Pancreas (tissue), 10 donors: ENCODE results near the gene SEMA3D. TPM values are rescaled to one million over a fixed set of nuclear protein-coding genes. Genes with fewer than 3 reads are reported as not detected.

Experiments used
- ATAC-seq, 4 donors: fragments of 200-7000 bp; cut with Tn5 transposase; one replicate each; pipeline versions ENCODE4 v1.8.0 to v1.9.1; 2020; ENCODE audit warnings: mild to moderate bottlenecking in 4 of 4, moderate library complexity in 4 of 4
- DNase-seq, 6 donors: peaks; one replicate each; pipeline ENCODE4 v3.0.0-alpha.2; 2020
- FAIRE-seq: peaks from 2 replicates; lab custom pipeline; 2012; peaks lifted over from hg19 to GRCh38; lab: Jason Lieb, UNC
- H3K27ac ChIP-seq, 4 donors: fragments of 200-600 bp; sonication (generic); 1 replicate in 3 of 4; 2 replicates in 1 of 4; pipeline versions ENCODE4 v1.5.0 to v1.8.0; 2020
- H3K27me3 ChIP-seq, 4 donors: fragments of 200-600 bp; one replicate each; pipeline ENCODE4 v1.8.0; 2021
- H3K36me3 ChIP-seq, 3 donors: fragments of 200-600 bp; sonication (generic) in 1 of 3; one replicate each; pipeline versions ENCODE4 v1.5.0 to v1.8.0; 2020 to 2021
- H3K4me1 ChIP-seq, 3 donors: fragments of 200-600 bp; one replicate each; pipeline ENCODE4 v1.8.0; 2021
- H3K4me3 ChIP-seq, 4 donors: fragments of 200-600 bp; sonication (generic) in 2 of 4; one replicate each; pipeline versions ENCODE4 v1.5.0 to v1.8.0; 2020 to 2021
- H3K9me3 ChIP-seq, 4 donors: fragments of 200-600 bp; one replicate each; pipeline ENCODE4 v1.8.0; 2021
- CTCF ChIP-seq, 4 donors: fragments of 200-600 bp; sonication (generic) in 3 of 4; IDR thresholded peaks; one replicate each; pipeline versions ENCODE4 v1.5.0 to v1.8.0; 2021; ENCODE audit warnings: antibody characterized with exemption in 4 of 4
- WGBS, 2 donors: extraction: QIAGEN DNeasy Blood & Tissue Kit; methylation state at CpG; one replicate each; pipeline ENCODE4 v1.1.7; 2013; 5-methylcytosine and 5-hydroxymethylcytosine counted together
- intact Hi-C, 3 donors: fragments of 100-400 bp; cut with DNase I; formaldehyde crosslinking; loops; one replicate each; pipeline versions ENCODE4 v1.11.1 to v1.14.2; 2022
- polyA plus RNA-seq, 2 donors: library from polyadenylated mRNA; stranded (reverse); fragments of 200-250 nt; gene quantifications; one replicate each; pipeline ENCODE4 v1.2.3, GENCODE V29; 2013
- total RNA-seq, 6 donors: library from RNA; stranded (reverse); fragmentation: NEBNext Ultra II Directional in 4 of 6; extraction: Animal tissue kit (Norgen Biotek cat#: 25700) in 4 of 6; gene quantifications; one replicate each; pipeline versions ENCODE4 v1.2.1 to v1.2.4, GENCODE V29; 2021 to 2023
- donor health status: healthy with polysubstance abuse.
- donor health status: DM: no; HTN: no; CAD: no; lungs with moderate emphysema.
- donor health status: DM: no; HTN: no; CAD: no.
- donor health status: control.
- donor health status: control.
- donor health status: Bipolar disorder and iron deficiency.
- donor health status: DM: yes; HTN: yes; CAD: no.
- donor health status: DM: no; HTN: no; CAD: no.
- donor health status: DM: no; HTN: no; CAD: no.
- donor health status: DM: yes; HTN: yes; CAD: no.

SEMA3D gene
- total and polyA plus RNA-seq, 8 donors = 0.14 to 0.28 (median 0.19) TPM

GRCh38 chr7:85159003-85159402 lies 27.9 kb downstream of the SEMA3D start:
- Histone ChIP-seq H3K36me3 (no peaks in the 10 kb centered on the region), H3K9me3 (no peaks in the 10 kb centered on the region), H3K27ac (no peak overlapping the region), H3K4me1 (peaks cover 0 to 5% (median 0%) of the 10 kb centered on the region in 3 donors), H3K4me3 (no peak overlapping the region), H3K27me3 (no peaks in the 10 kb centered on the region)
- TF ChIP-seq CTCF (IDR thresholded peaks at IDR 0.05) = no peak
- FAIRE-seq (no peak), DNase-seq (no peak), ATAC-seq (peak in 1 of 4 donors; percentile 29)
- 27 to 44% methylated on average over 1 of the region's 1 CpG for WGBS, 2 donors
- intact Hi-C loops = no loop called here

GRCh38 chr7:85156661-85157208 lies 30.1 kb downstream of the SEMA3D start:
- intact Hi-C loops = no loop called here
- no peaks in the 10 kb centered on the region for H3K9me3 ChIP-seq
- TF ChIP-seq CTCF (IDR thresholded peaks at IDR 0.05) = no peak
- no peaks in the 10 kb centered on the region for H3K36me3 ChIP-seq
- FAIRE-seq (no peak), ATAC-seq (peak in 2 of 4 donors; percentile 50 to 66), DNase-seq (no peak)
- H3K4me3 ChIP-seq = no peak overlapping the region
- no peak overlapping the region for H3K27ac ChIP-seq
- no peaks in the 10 kb centered on the region for H3K27me3 ChIP-seq
- WGBS, 2 donors = 2 to 7% methylated on average over 1 of the region's 1 CpG
- H3K4me1 ChIP-seq = peaks cover 0 to 5% (median 0%) of the 10 kb centered on the region in 3 donors

- ATAC-seq (no peak), DNase-seq (no peak), FAIRE-seq (no peak)
- Histone ChIP-seq H3K27me3 (no peaks in the 10 kb centered on the region), H3K4me1 (peaks cover 0 to 5% (median 0%) of the 10 kb centered on the region in 3 donors), H3K9me3 (no peaks in the 10 kb centered on the region), H3K27ac (no peak overlapping the region), H3K36me3 (no peaks in the 10 kb centered on the region), H3K4me3 (no peak overlapping the region)
- intact Hi-C loops = no loop called here
- TF ChIP-seq CTCF (IDR thresholded peaks at IDR 0.05) = no peak
- WGBS, 2 donors = 56 to 62% methylated on average over 3 of the region's 3 CpGs
Measured at GRCh38 chr7:85154282-85154937, 32.4 kb downstream of the SEMA3D start.

GRCh38 chr7:85153715-85154114 lies 33.1 kb downstream of the SEMA3D start:
- no peak for ATAC-seq
- no peak for DNase-seq
- FAIRE-seq = no peak
- no peak for TF ChIP-seq CTCF (IDR thresholded peaks at IDR 0.05)
- Histone ChIP-seq H3K27me3 (no peaks in the 10 kb centered on the region), H3K4me3 (no peak overlapping the region), H3K27ac (no peak overlapping the region), H3K4me1 (peaks cover 0 to 5% (median 0%) of the 10 kb centered on the region in 3 donors), H3K9me3 (no peaks in the 10 kb centered on the region), H3K36me3 (no peaks in the 10 kb centered on the region)
- intact Hi-C loops = no loop called here
- 76 to 87% methylated on average over 1 of the region's 1 CpG for WGBS, 2 donors

GRCh38 chr7:85150624-85151023 lies 36.2 kb downstream of the SEMA3D start:
- no peaks in the 10 kb centered on the region for H3K36me3 ChIP-seq
- no peak overlapping the region for H3K27ac ChIP-seq
- no peaks in the 10 kb centered on the region for H3K9me3 ChIP-seq
- WGBS, 2 donors = 74 to 92% methylated on average over 1 of the region's 1 CpG
- ATAC-seq (no peak), DNase-seq (no peak), FAIRE-seq (no peak)
- no peaks in the 10 kb centered on the region for H3K4me1 ChIP-seq
- no peaks in the 10 kb centered on the region for H3K27me3 ChIP-seq
- TF ChIP-seq CTCF (IDR thresholded peaks at IDR 0.05) = no peak
- H3K4me3 ChIP-seq = no peak overlapping the region
- intact Hi-C loops = no loop called here
